Adrenal gland (tissue), 5 donors: ENCODE results near the gene GHRHR.

ENCODE experiments used
- POLR2A ChIP-seq, 2 donors: fragments of 450-650 bp; IDR thresholded peaks; one replicate each; pipeline ENCODE4 v1.6.1; 2017; ENCODE audit warnings: antibody characterized with exemption in 2 of 2, mild to moderate bottlenecking in 2 of 2, moderate library complexity in 1 of 2
- TF ChIP-seq, protein P1 (sequence below), 6 experiments: fragments of 450-650 bp in 4 of 6; fragments of 200-600 bp in 2 of 6; sonication (generic) in 1 of 6; IDR thresholded peaks; 1 replicate in 5 of 6; 2 replicates in 1 of 6; pipeline versions ENCODE4 v1.5.1 to v1.8.0; 2016 to 2021; ENCODE audit warnings: antibody characterized with exemption in 6 of 6, mild to moderate bottlenecking in 2 of 6, moderate library complexity in 1 of 6
- donor health status: DM: no; HTN: no; CAD: no.

DNA sequence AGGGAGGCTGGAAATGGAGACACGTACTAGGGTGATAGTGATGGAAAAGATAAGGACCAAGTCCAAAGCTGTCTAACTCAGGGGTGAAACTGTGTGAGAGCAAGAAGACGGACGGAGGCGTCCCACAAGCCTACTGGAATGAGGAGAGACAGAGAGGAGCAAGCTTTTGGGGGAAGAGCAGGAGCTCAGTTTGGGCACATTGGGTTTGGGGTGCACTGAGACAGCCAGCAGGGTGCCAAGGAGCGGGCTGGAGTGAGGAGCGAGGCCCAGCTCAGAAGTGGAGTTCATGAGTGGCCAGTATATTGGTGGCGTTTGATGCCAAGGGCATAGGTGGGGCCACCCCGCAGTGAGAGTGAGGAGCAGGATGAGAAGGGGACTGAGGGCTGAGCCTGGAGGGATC lies 22.6 kb downstream of the GHRHR start:
- TF ChIP-seq, protein P1, sequence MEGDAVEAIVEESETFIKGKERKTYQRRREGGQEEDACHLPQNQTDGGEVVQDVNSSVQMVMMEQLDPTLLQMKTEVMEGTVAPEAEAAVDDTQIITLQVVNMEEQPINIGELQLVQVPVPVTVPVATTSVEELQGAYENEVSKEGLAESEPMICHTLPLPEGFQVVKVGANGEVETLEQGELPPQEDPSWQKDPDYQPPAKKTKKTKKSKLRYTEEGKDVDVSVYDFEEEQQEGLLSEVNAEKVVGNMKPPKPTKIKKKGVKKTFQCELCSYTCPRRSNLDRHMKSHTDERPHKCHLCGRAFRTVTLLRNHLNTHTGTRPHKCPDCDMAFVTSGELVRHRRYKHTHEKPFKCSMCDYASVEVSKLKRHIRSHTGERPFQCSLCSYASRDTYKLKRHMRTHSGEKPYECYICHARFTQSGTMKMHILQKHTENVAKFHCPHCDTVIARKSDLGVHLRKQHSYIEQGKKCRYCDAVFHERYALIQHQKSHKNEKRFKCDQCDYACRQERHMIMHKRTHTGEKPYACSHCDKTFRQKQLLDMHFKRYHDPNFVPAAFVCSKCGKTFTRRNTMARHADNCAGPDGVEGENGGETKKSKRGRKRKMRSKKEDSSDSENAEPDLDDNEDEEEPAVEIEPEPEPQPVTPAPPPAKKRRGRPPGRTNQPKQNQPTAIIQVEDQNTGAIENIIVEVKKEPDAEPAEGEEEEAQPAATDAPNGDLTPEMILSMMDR (IDR thresholded peaks at IDR 0.05): no peak
- TF ChIP-seq POLR2A (IDR thresholded peaks at IDR 0.05): no peak
